Measurements from ENCODE around the gene CDH12. TPM values are rescaled to one million over a fixed set of nuclear protein-coding genes. Genes with fewer than 3 reads are reported as not detected.

CDH12 gene
- total and polyA plus RNA-seq, 4 donors, result 0.02 to 0.33 (median 0.17) TPM; not detected in 1

- no peak overlapping the region for H3K27ac ChIP-seq (ENCODE audit: low read depth in 1 of 2, low read length in 2 of 2)
- WGBS, result 70% methylated on average over 3 of the region's 3 CpGs
- H3K9me3 ChIP-seq (ENCODE audit: control insufficient read depth in 4 of 4, low read length in 3 of 4), result no peaks in the 10 kb centered on the region
- H3K36me3 ChIP-seq (ENCODE audit: control insufficient read depth in 4 of 4, insufficient read depth in 3 of 4, low read depth in 1 of 4, low read length in 3 of 4), result no peaks in the 10 kb centered on the region
- H3K4me3 ChIP-seq (ENCODE audit: low read depth in 1 of 3, low read length in 3 of 3), result no peak overlapping the region
- TF ChIP-seq EGR1 (IDR thresholded peaks at IDR 0.05; ENCODE audit: low read depth in 2 of 2) (no peak), REST (IDR thresholded peaks at IDR 0.05) (no peak), YY1 (IDR thresholded peaks at IDR 0.05) (no peak), NR2F2 (IDR thresholded peaks at IDR 0.05) (no peak), FOXA2 (IDR thresholded peaks at IDR 0.05) (no peak), RAD21 (IDR thresholded peaks at IDR 0.05) (no peak), SP1 (IDR thresholded peaks at IDR 0.05) (no peak), MAX (IDR thresholded peaks at IDR 0.05) (no peak), ATF3 (IDR thresholded peaks at IDR 0.05) (no peak), ZBTB33 (IDR thresholded peaks at IDR 0.05) (no peak), FOXA1 (IDR thresholded peaks at IDR 0.05) (no peak), RXRA (IDR thresholded peaks at IDR 0.05) (no peak), HNF4A (conservative IDR thresholded peaks at IDR 0.05) (no peak)
- DNase-seq (ENCODE audit: low spot score), result no peak
- no peak overlapping the region for H3K9ac ChIP-seq (ENCODE audit: low read depth in 1 of 2, low read length in 2 of 2)
- no peaks in the 10 kb centered on the region for H3K4me1 ChIP-seq (ENCODE audit: control insufficient read depth in 4 of 4, insufficient read depth in 4 of 4, low read length in 3 of 4)
- H3K27me3 ChIP-seq (ENCODE audit: control insufficient read depth in 4 of 4, insufficient read depth in 4 of 4, low read length in 3 of 4), result no peaks in the 10 kb centered on the region
Measured at GRCh38 chr5:21856987-21857386, 996.2 kb downstream of the CDH12 start.

- no peaks in the 10 kb centered on the region for H3K9me3 ChIP-seq (ENCODE audit: control insufficient read depth in 4 of 4, low read length in 3 of 4)
- 47% methylated on average over 2 of the region's 2 CpGs for WGBS
- TF ChIP-seq NR2F2 (IDR thresholded peaks at IDR 0.05) (peak; percentile 89), EGR1 (IDR thresholded peaks at IDR 0.05; ENCODE audit: low read depth in 2 of 2) (no peak)
Measured at GRCh38 chr5:21847300-21847699, 1005.8 kb downstream of the CDH12 start.

GRCh38 chr5:21844960-21845359, 1008.2 kb downstream of the CDH12 start:
- no peak overlapping the region for H3K27ac ChIP-seq (ENCODE audit: low read depth in 1 of 2, low read length in 2 of 2)
- H3K27me3 ChIP-seq (ENCODE audit: control insufficient read depth in 4 of 4, insufficient read depth in 4 of 4, low read length in 3 of 4), result peaks cover 0 to 3% (median 0%) of the 10 kb centered on the region in 4 donors
- no peaks in the 10 kb centered on the region for H3K4me1 ChIP-seq (ENCODE audit: control insufficient read depth in 4 of 4, insufficient read depth in 4 of 4, low read length in 3 of 4)
- DNase-seq (ENCODE audit: low spot score), result no peak
- H3K9me3 ChIP-seq (ENCODE audit: control insufficient read depth in 4 of 4, low read length in 3 of 4), result no peaks in the 10 kb centered on the region
- no peaks in the 10 kb centered on the region for H3K36me3 ChIP-seq (ENCODE audit: control insufficient read depth in 4 of 4, insufficient read depth in 3 of 4, low read depth in 1 of 4, low read length in 3 of 4)
- H3K9ac ChIP-seq (ENCODE audit: low read depth in 1 of 2, low read length in 2 of 2), result no peak overlapping the region
- WGBS, result 73% methylated on average over 1 of the region's 1 CpG
- H3K4me3 ChIP-seq (ENCODE audit: low read depth in 1 of 3, low read length in 3 of 3), result no peak overlapping the region
- TF ChIP-seq YY1 (IDR thresholded peaks at IDR 0.05) (no peak), HNF4A (conservative IDR thresholded peaks at IDR 0.05) (no peak), FOXA2 (IDR thresholded peaks at IDR 0.05) (no peak), REST (IDR thresholded peaks at IDR 0.05) (no peak), RXRA (IDR thresholded peaks at IDR 0.05) (no peak), MAX (IDR thresholded peaks at IDR 0.05) (no peak), FOXA1 (IDR thresholded peaks at IDR 0.05) (no peak), JUND (IDR thresholded peaks at IDR 0.05) (no peak), CTCF (IDR thresholded peaks at IDR 0.05; ENCODE audit: low read depth, low read length, missing input control) (no peak), ATF3 (IDR thresholded peaks at IDR 0.05) (no peak)

More at GRCh38 chr5:21847300-21847699, 1005.8 kb downstream of the CDH12 start:
- Histone ChIP-seq H3K36me3 (ENCODE audit: control insufficient read depth in 4 of 4, insufficient read depth in 3 of 4, low read depth in 1 of 4, low read length in 3 of 4) (no peaks in the 10 kb centered on the region), H3K9ac (ENCODE audit: low read depth in 1 of 2, low read length in 2 of 2) (no peak overlapping the region), H3K4me3 (ENCODE audit: low read depth in 1 of 3, low read length in 3 of 3) (no peak overlapping the region), H3K27me3 (ENCODE audit: control insufficient read depth in 4 of 4, insufficient read depth in 4 of 4, low read length in 3 of 4) (peaks cover 0 to 3% (median 0%) of the 10 kb centered on the region in 4 donors), H3K27ac (ENCODE audit: low read depth in 1 of 2, low read length in 2 of 2) (no peak overlapping the region), H3K4me1 (ENCODE audit: control insufficient read depth in 4 of 4, insufficient read depth in 4 of 4, low read length in 3 of 4) (no peaks in the 10 kb centered on the region)
- DNase-seq (ENCODE audit: low spot score), result no peak
